ENCODE measurements around the gene RNF125.
"Not testable (repeated sequence)": the region's sequence is repeated elsewhere in the genome, so short reads cannot be mapped to it uniquely, and the experiment has no call there.

RNF125 gene

DNA sequence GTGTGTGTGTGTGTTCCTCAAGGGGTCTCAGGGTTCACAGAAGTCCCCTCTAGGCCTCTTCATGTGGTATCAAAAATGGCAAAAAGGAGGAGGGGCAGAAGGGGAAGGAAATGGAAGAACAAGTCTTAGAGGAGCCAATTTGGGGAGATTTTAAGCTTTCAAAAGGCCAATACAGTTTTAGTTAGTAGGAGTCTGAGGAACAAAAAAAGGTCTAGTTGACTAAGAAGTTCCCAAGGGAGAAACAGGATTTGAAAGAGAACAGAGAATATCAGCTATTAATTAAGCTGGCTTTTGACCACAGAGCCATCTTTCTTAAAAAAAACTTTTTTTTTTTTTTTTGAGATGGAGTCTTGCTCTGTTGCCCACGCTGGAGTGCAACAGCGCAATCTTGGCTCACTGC, 7.1 kb downstream of the RNF125 start:
- DNase-seq (ENCODE audit: low read depth), result no peak

DNA sequence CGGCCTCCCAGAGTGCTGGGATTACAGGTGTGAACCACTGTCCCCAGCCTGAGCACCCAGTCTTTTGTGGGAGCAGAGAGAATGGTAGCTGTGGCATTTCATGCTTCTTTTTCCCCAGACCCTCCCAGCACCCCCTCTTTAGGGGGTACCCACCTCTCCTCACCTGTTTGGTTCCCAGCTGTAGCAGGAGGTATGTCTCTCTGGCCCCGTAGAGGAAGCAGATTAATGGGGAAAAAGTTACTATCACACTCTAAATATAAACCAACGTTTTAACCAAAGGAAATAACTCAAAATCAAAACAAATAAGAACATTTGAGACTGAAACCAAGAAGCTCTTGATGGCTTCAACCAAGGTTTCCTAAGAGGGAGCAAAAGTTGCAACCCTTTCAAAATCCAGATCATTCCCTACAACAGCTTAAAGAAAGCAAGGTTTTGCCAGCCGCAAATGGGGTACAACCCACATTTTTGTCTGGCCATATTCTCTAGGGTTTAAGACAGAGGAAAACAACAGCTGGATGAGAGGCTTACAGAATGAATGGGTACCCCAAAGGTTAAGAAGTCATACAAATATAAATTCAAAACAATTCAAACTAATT, 8.0 kb downstream of the RNF125 start:
- no peak for DNase-seq (ENCODE audit: low read depth)

GRCh38 chr18:32029558-32029957, 10.9 kb downstream of the RNF125 start:
- no peak for DNase-seq (ENCODE audit: low read depth)

- no peak for DNase-seq (ENCODE audit: low read depth)
Measured at GRCh38 chr18:32032609-32033008, 14.0 kb downstream of the RNF125 start.

DNA sequence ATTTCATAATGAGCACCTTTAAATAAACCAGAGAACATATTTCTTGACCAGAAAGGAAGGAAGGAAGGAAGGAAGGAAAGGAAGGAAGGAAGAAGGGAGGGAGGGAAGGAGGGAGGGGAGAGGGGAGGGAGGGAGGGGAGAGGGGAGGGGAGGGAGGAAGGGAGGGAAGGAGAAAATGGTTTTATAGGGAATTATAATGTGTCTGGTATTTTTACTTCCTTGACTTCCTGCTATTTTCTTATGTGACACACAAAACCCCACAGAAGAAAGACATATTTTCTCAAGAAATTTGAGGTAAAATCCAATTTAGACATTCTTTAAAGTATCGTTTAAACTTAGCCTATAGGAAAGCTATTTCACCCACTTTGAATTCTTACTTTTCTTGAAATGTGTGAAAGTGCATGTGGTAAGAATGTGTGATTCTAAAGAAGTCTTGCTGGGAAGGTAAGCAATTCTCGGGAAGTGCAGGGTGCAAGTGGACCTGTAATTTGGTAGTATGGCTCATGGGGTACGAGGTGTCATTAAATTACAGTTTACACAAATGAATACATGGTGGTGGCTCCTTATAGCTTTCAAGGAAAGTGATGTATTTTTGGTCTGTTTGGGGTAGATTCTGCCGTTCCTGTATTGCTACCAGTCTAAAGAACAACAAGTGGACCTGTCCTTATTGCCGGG, 18.0 kb downstream of the RNF125 start:
- no peak for DNase-seq (ENCODE audit: low read depth)

DNA sequence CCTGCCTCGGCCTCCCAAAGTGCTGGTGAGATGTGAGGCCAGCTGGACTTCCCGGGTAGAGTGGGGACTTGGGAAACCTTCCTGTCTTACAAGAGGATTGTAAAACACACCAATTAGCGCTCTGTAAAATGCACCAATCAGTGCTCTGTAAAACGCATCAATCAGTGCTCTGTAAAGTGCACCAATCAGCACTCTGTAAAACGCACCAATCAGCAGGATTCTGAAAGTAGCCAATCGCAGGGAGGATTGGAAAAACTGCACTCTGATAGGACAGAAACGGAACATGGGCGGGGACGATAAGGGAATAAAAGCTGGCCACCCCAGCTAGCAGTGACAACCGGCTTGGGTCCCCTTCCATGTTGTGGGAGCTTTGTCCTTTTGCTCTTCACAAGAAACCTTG, 19.0 kb downstream of the RNF125 start:
- DNase-seq (ENCODE audit: low read depth), result no peak

GRCh38 chr18:32040936-32041335, 22.3 kb downstream of the RNF125 start:
- no peak for DNase-seq (ENCODE audit: low read depth)

- DNase-seq (ENCODE audit: low read depth), result no peak
Measured at GRCh38 chr18:32042337-32042736, 23.7 kb downstream of the RNF125 start.

GRCh38 chr18:32048507-32049091, 30.0 kb downstream of the RNF125 start:
- peak; percentile 14 for DNase-seq (ENCODE audit: low read depth)

- DNase-seq (ENCODE audit: low read depth), result peak; percentile 2
Measured at GRCh38 chr18:32049393-32050171, 31.0 kb downstream of the RNF125 start.

- DNase-seq (ENCODE audit: low read depth), result no peak
Measured at GRCh38 chr18:32056613-32057358, 38.2 kb downstream of the RNF125 start.

- no peak for DNase-seq (ENCODE audit: low read depth)
Measured at GRCh38 chr18:32057624-32058165, 39.1 kb downstream of the RNF125 start.

DNA sequence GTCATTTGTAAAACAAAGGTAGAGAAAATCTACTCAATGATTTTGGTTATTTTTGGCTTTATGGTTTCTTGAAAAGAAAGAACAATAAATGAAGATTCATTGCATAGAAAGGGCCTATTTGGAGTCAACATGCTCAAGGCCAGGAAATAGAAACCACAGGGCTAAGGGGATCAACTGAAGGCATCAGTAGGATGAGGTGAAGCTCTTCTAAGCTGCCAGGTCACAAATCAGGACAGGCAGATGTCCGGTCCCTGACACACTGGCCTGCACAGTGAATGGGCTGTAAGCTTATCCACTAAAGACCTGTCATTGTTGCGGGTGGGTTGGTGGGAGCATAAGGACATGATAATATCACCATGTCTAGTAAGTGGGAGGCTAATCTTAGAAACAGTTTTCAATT, 41.4 kb downstream of the RNF125 start:
- DNase-seq (ENCODE audit: low read depth), result no peak

DNA sequence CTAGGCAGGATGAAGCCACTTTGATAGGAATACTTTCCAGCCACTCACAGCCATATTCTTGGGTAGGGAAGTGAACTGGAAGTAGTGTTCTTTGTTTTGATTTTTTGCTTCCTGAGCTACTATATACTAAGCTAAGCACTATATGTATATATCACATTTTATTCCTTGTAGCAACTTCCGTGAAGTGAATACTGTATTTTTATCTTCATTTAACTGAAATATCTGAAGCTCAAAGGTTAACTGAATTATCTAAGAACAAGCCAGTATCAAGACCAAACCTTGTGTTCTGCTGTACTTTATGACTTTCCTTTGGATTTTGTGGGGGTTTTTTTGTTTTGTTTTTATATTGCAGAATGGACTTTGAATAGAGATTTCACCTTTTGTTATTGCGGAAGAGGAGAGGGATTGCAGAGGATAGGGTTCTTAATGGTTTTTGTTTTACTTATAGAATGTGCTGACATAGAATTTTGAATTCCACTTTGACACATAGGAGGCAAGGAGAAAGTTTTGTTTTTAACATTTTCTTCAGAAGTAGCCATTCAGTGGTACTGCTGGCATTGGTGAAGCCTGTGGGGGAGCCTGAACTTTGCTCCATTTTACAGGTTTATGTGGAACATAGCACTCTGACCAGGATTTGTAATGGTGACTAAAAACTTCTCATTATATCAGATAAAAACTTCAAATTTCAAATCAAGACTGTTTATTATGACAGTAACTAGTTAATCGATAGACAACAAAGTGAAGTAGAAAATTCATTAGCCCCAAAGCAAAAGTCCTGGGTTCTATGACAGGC, 48.9 kb downstream of the RNF125 start:
- no peak for DNase-seq (ENCODE audit: low read depth)

DNA sequence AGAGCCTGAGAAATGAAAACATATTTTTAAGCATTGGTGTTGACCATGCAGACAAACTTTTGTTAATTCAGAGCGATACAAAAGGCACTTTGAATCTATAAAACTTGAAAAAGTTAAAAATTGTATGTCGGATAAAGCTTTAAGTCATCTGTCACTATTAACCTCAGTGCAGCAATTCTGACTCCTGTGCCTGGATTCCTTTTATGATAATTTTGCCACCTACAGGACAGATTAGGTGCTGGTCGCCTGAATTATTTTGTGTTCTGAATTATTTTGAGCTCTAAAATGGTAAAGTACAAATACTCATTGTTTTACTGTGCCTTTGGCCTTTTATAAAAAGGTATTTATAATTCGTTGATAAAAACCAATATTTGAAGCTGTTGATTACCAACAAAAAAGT, 53.7 kb downstream of the RNF125 start:
- DNase-seq (ENCODE audit: low read depth), result no peak

GRCh38 chr18:32074206-32074605, 55.6 kb downstream of the RNF125 start:
- DNase-seq (ENCODE audit: low read depth), result no peak

DNA sequence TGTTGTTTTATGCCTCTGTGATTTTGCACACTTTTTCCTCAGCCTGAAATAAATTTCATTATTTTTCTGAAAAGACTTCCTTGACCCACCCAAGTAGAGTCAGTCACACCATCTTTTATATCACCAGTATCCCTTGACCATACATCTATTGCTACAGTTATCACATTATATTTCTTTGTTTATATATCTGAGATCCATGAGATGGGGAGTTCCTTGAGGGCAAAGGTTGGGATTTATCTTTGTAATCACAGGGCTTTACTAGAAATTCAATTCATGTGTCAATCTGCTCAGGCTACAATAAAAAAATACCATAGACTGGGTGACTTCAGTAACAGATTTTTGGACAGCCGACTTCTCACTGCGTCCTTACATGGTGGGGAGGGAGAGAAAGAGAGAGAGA, 60.2 kb downstream of the RNF125 start:
- no peak for DNase-seq (ENCODE audit: low read depth)

DNA sequence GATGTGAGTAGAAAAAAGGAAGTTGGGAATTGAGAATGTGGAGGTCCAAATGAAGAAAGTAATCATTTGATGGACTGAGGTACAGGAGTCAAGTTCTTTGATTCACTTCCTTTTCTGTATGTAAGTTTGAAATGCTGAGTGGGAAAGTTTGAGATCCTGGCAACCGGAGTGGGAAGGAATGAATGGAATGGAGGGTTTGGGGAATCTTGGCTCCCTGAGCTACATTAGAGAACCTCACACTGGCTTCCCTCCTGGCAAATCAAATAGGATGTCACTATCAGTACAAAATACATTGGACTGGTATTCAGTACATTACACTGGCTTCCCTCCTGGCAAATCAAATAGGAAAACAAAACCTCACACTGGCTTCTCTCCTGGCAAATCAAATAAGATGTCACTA, 63.3 kb downstream of the RNF125 start:
- peak; percentile 40 for DNase-seq (ENCODE audit: low read depth)

- no peak for DNase-seq (ENCODE audit: low read depth)
Measured at GRCh38 chr18:32083781-32084180, 65.2 kb downstream of the RNF125 start.

GRCh38 chr18:32086881-32087280, 68.3 kb downstream of the RNF125 start:
- DNase-seq (ENCODE audit: low read depth), result peak; percentile 35

DNA sequence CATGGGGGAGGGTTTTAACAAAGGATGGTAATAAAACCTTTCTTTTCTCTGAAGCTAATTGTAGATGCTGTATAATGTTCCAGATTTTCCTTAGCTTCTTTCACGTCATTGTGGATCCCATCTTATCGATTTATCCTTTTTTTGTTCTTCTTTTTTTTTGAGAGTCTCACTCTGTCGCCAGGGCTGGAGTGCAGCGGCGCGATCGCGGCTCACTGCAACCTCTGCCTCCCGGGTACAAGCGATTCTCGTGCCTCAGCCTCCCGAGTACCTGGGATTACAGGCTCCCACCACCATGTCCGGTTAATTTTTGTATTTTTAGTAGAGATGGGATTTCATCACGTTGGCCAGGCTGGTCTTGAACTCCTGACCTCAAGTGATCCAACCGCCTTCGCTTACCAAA, 72.2 kb downstream of the RNF125 start:
- not testable (repeated sequence) for DNase-seq (ENCODE audit: low read depth)

All from EH (cell line).